Right hindlimb (tissue), 1 donor: ENCODE measurements around the gene ACSL1.
"Not testable (repeated sequence)": the region's sequence is repeated elsewhere in the genome, so short reads cannot be mapped to it uniquely, and the experiment has no call there.

Experiments
- DNase-seq: peaks from one replicate; pipeline ENCODE4 v3.0.0-alpha.2; 2018

Gene ACSL1

GRCh38 chr4:184825896-184826690 is at the start of gene ACSL1:
Gene ACSL1, minus strand, starts transcription at chr4:184825968. Its CDS starts 22,454 bp downstream, at chr4:184803514.
- DNase-seq: peak; percentile 87

- DNase-seq: no peak
Observed at GRCh38 chr4:184873054-184873453, 47.3 kb upstream of the ACSL1 start.

- no peak for DNase-seq
Observed at GRCh38 chr4:184870718-184871117, 45.0 kb upstream of the ACSL1 start.

- no peak for DNase-seq
Observed at GRCh38 chr4:184868623-184869022, 42.9 kb upstream of the ACSL1 start.

- DNase-seq: no peak
Observed at GRCh38 chr4:184863916-184864315, 38.1 kb upstream of the ACSL1 start.

- DNase-seq: no peak
Observed at GRCh38 chr4:184861047-184861446, 35.3 kb upstream of the ACSL1 start.

GRCh38 chr4:184860018-184860779 is 34.4 kb upstream of the ACSL1 start:
- no peak for DNase-seq

- DNase-seq: no peak
Observed at GRCh38 chr4:184857441-184858121, 31.8 kb upstream of the ACSL1 start.

- no peak for DNase-seq
Observed at GRCh38 chr4:184856277-184856609, 30.5 kb upstream of the ACSL1 start.

GRCh38 chr4:184854673-184855072 is 28.9 kb upstream of the ACSL1 start:
- DNase-seq: no peak

- no peak for DNase-seq
Observed at GRCh38 chr4:184853436-184853835, 27.7 kb upstream of the ACSL1 start.

- DNase-seq: no peak
Observed at GRCh38 chr4:184851886-184852285, 26.1 kb upstream of the ACSL1 start.

GRCh38 chr4:184851200-184851541 is 25.4 kb upstream of the ACSL1 start:
- no peak for DNase-seq

GRCh38 chr4:184850431-184851199 is 24.8 kb upstream of the ACSL1 start:
- DNase-seq: no peak

GRCh38 chr4:184850018-184850417 is 24.2 kb upstream of the ACSL1 start:
- DNase-seq: no peak

GRCh38 chr4:184849185-184849584 is 23.4 kb upstream of the ACSL1 start:
- no peak for DNase-seq

- no peak for DNase-seq
Observed at GRCh38 chr4:184848510-184848909, 22.7 kb upstream of the ACSL1 start.

GRCh38 chr4:184846531-184846930 is 20.8 kb upstream of the ACSL1 start:
- DNase-seq: no peak

- no peak for DNase-seq
Observed at GRCh38 chr4:184845367-184846021, 19.7 kb upstream of the ACSL1 start.

GRCh38 chr4:184844742-184845141 is 19.0 kb upstream of the ACSL1 start:
- no peak for DNase-seq

GRCh38 chr4:184843984-184844554 is 18.3 kb upstream of the ACSL1 start:
- no peak for DNase-seq

- DNase-seq: not testable (repeated sequence)
Observed at GRCh38 chr4:184839075-184839399, 13.3 kb upstream of the ACSL1 start.
